Hematopoietic multipotent progenitor cell treated with erythropoietin and hydrocortisone succinate and interleukin-3 and kit ligand, for 17 days (in vitro differentiated cells): ENCODE results near the gene PTPRN2.

ENCODE experiments used
- DNase-seq: peaks from one replicate; pipeline ENCODE4 v3.0.0-alpha.2; 2015; ENCODE audit warnings: low spot score

PTPRN2 gene

GRCh38 chr7:157637216-157637949, 950.2 kb downstream of the PTPRN2 start:
- DNase-seq = no peak

- DNase-seq = no peak
Observed at GRCh38 chr7:157635669-157636068, 952.0 kb downstream of the PTPRN2 start.

- DNase-seq = no peak
Observed at GRCh38 chr7:157635148-157635500, 952.5 kb downstream of the PTPRN2 start.

- DNase-seq = no peak
Observed at GRCh38 chr7:157634401-157635147, 953.0 kb downstream of the PTPRN2 start.

GRCh38 chr7:157633465-157634185, 954.0 kb downstream of the PTPRN2 start:
- DNase-seq = no peak

- DNase-seq = no peak
Observed at GRCh38 chr7:157630301-157630853, 957.2 kb downstream of the PTPRN2 start.

- DNase-seq = no peak
Observed at GRCh38 chr7:157628456-157628855, 959.2 kb downstream of the PTPRN2 start.

GRCh38 chr7:157627646-157628045, 960.0 kb downstream of the PTPRN2 start:
- DNase-seq = no peak

- DNase-seq = no peak
Observed at GRCh38 chr7:157627033-157627432, 960.6 kb downstream of the PTPRN2 start.

- DNase-seq = no peak
Observed at GRCh38 chr7:157625973-157626742, 961.5 kb downstream of the PTPRN2 start.

- DNase-seq = no peak
Observed at GRCh38 chr7:157623556-157623955, 964.1 kb downstream of the PTPRN2 start.

GRCh38 chr7:157622408-157623205, 965.0 kb downstream of the PTPRN2 start:
- DNase-seq = no peak

GRCh38 chr7:157622000-157622399, 965.6 kb downstream of the PTPRN2 start:
- DNase-seq = no peak

- DNase-seq = no peak
Observed at GRCh38 chr7:157621131-157621681, 966.4 kb downstream of the PTPRN2 start.

GRCh38 chr7:157620616-157621015, 967.0 kb downstream of the PTPRN2 start:
- DNase-seq = no peak

GRCh38 chr7:157619753-157620525, 967.7 kb downstream of the PTPRN2 start:
- DNase-seq = no peak

GRCh38 chr7:157618823-157619606, 968.6 kb downstream of the PTPRN2 start:
- no peak for DNase-seq

- DNase-seq = no peak
Observed at GRCh38 chr7:157618091-157618726, 969.4 kb downstream of the PTPRN2 start.

- no peak for DNase-seq
Observed at GRCh38 chr7:157617401-157617800, 970.2 kb downstream of the PTPRN2 start.
